ENCODE data around the gene RBM33. TPM values are rescaled to one million over a fixed set of nuclear protein-coding genes. Genes with fewer than 3 reads are reported as not detected.

Gene RBM33
- total and polyA plus RNA-seq, 4 experiments from 2014 or later, result 17.2 to 167 (median 113) TPM

- Mint-ChIP-seq H3K27me3 (no peaks in the 10 kb centered on the region), H3K9me3 (peaks cover 0 to 2% (median 0%) of the 10 kb centered on the region in 8 donors), H3K36me3 (peaks cover 40 to 41% of the 10 kb centered on the region in 2 donors), H3K4me1 (peaks cover 28 to 65% (median 43%) of the 10 kb centered on the region in 4 donors), H3K4me3 (no peak overlapping the region), H3K27ac (peak overlapping the region in 2 of 7 donors; percentile 34 to 42)
- intact Hi-C loops (cut with micrococcal nuclease), result no loop called here
- H3K4me1 ChIP-seq (ENCODE audit: insufficient read depth, low read length), result no peaks in the 10 kb centered on the region
- peaks cover 43% of the 10 kb centered on the region for H3K36me3 ChIP-seq (ENCODE audit: insufficient read depth, low read length)
- no peaks in the 10 kb centered on the region for H3K27me3 ChIP-seq (ENCODE audit: insufficient read depth, low read length)
- H3K4me3 ChIP-seq (ENCODE audit: low read length in 2 of 2), result no peak overlapping the region
- POLR2A ChIA-PET (ENCODE audit: partially characterized antibody), result interaction anchor here (1.6 kb wide), 1 partner anchor 10 kb away, joined by 3 read pairs; no protein-coding TSS in a partner anchor
- H3K9me3 ChIP-seq (ENCODE audit: control insufficient read depth in 1 of 2, low read length in 2 of 2), result no peaks in the 10 kb centered on the region
- no peak for DNase-seq
- CTCF ChIA-PET (ENCODE audit: partially characterized antibody), result interaction anchor here (1.1 to 1.6 kb wide), 2 partner anchors 50 to 118 kb away, joined by 4 to 5 read pairs; no protein-coding TSS in a partner anchor
- H3K27ac ChIP-seq (ENCODE audit: low read depth, low read length), result no peak overlapping the region
These were observed 72.7 kb downstream of the RBM33 start for GRCh38 chr7:155717010-155717744.

GRCh38 chr7:155721056-155721455 lies 76.6 kb downstream of the RBM33 start:
- Mint-ChIP-seq H3K9me3 (no peaks in the 10 kb centered on the region), H3K4me1 (peaks cover 12 to 44% (median 24%) of the 10 kb centered on the region in 4 donors), H3K27me3 (no peaks in the 10 kb centered on the region), H3K4me3 (no peak overlapping the region), H3K27ac (peak overlapping the region in 1 of 7 donors; percentile 42), H3K36me3 (peaks cover 21 to 60% of the 10 kb centered on the region in 2 donors)
- no peak for DNase-seq
- H3K9me3 ChIP-seq (ENCODE audit: control insufficient read depth in 1 of 2, low read length in 2 of 2), result no peaks in the 10 kb centered on the region
- peaks cover 41% of the 10 kb centered on the region for H3K36me3 ChIP-seq (ENCODE audit: insufficient read depth, low read length)
- ChIA-PET POLR2A (ENCODE audit: partially characterized antibody) (no interaction called here), CTCF (ENCODE audit: partially characterized antibody) (no interaction called here)
- H3K27ac ChIP-seq (ENCODE audit: low read depth, low read length), result no peak overlapping the region
- H3K4me1 ChIP-seq (ENCODE audit: insufficient read depth, low read length), result no peaks in the 10 kb centered on the region
- H3K4me3 ChIP-seq (ENCODE audit: low read length in 2 of 2), result no peak overlapping the region
- intact Hi-C loops (cut with micrococcal nuclease), result no loop called here
- H3K27me3 ChIP-seq (ENCODE audit: insufficient read depth, low read length), result no peaks in the 10 kb centered on the region

GRCh38 chr7:155722118-155722517 lies 77.7 kb downstream of the RBM33 start:
- H3K4me3 Mint-ChIP-seq, result no peak overlapping the region

GRCh38 chr7:155722936-155723335 lies 78.5 kb downstream of the RBM33 start:
- H3K27ac ChIP-seq (ENCODE audit: low read depth, low read length), result no peak overlapping the region
- CTCF ChIA-PET (ENCODE audit: partially characterized antibody), result interaction anchor here (3.4 kb wide), 1 partner anchor 124 kb away, joined by 10 read pairs; no protein-coding TSS in a partner anchor
- H3K4me3 ChIP-seq (ENCODE audit: low read length in 2 of 2), result no peak overlapping the region
- intact Hi-C loops (cut with micrococcal nuclease), result no loop called here
- H3K4me1 Mint-ChIP-seq, result peaks cover 11 to 39% (median 20%) of the 10 kb centered on the region in 4 donors
- H3K4me1 ChIP-seq (ENCODE audit: insufficient read depth, low read length), result no peaks in the 10 kb centered on the region
- H3K9me3 Mint-ChIP-seq, result no peaks in the 10 kb centered on the region
- no peak overlapping the region for H3K27ac Mint-ChIP-seq
- H3K9me3 ChIP-seq (ENCODE audit: control insufficient read depth in 1 of 2, low read length in 2 of 2), result no peaks in the 10 kb centered on the region
- POLR2A ChIA-PET (ENCODE audit: partially characterized antibody), result no interaction called here
- no peaks in the 10 kb centered on the region for H3K27me3 Mint-ChIP-seq
- no peak for DNase-seq
- H3K4me3 Mint-ChIP-seq, result no peak overlapping the region
- peaks cover 7 to 58% of the 10 kb centered on the region in 2 donors for H3K36me3 Mint-ChIP-seq
- H3K36me3 ChIP-seq (ENCODE audit: insufficient read depth, low read length), result peaks cover 36% of the 10 kb centered on the region
- no peaks in the 10 kb centered on the region for H3K27me3 ChIP-seq (ENCODE audit: insufficient read depth, low read length)

More at GRCh38 chr7:155722118-155722517, 77.7 kb downstream of the RBM33 start:
- no peaks in the 10 kb centered on the region for H3K9me3 ChIP-seq (ENCODE audit: control insufficient read depth in 1 of 2, low read length in 2 of 2)
- no peaks in the 10 kb centered on the region for H3K4me1 ChIP-seq (ENCODE audit: insufficient read depth, low read length)
- H3K36me3 ChIP-seq (ENCODE audit: insufficient read depth, low read length), result peaks cover 40% of the 10 kb centered on the region
- H3K36me3 Mint-ChIP-seq, result peaks cover 14 to 59% of the 10 kb centered on the region in 2 donors
- ChIA-PET CTCF (ENCODE audit: partially characterized antibody) (interaction anchor here (3.4 kb wide), 1 partner anchor 124 kb away, joined by 10 read pairs; no protein-coding TSS in a partner anchor), POLR2A (ENCODE audit: partially characterized antibody) (no interaction called here)
- H3K9me3 Mint-ChIP-seq, result no peaks in the 10 kb centered on the region
- no peak overlapping the region for H3K27ac ChIP-seq (ENCODE audit: low read depth, low read length)
- no peaks in the 10 kb centered on the region for H3K27me3 Mint-ChIP-seq
- no peak overlapping the region for H3K4me3 ChIP-seq (ENCODE audit: low read length in 2 of 2)
- DNase-seq, result no peak
- peaks cover 12 to 41% (median 23%) of the 10 kb centered on the region in 4 donors for H3K4me1 Mint-ChIP-seq
- no peaks in the 10 kb centered on the region for H3K27me3 ChIP-seq (ENCODE audit: insufficient read depth, low read length)
- peak overlapping the region in 2 of 7 donors; percentile 42 to 57 for H3K27ac Mint-ChIP-seq
- intact Hi-C loops (cut with micrococcal nuclease), result no loop called here

- H3K36me3 Mint-ChIP-seq, result peaks cover 17 to 62% of the 10 kb centered on the region in 2 donors
- H3K9me3 Mint-ChIP-seq, result no peaks in the 10 kb centered on the region
- H3K9me3 ChIP-seq (ENCODE audit: control insufficient read depth in 1 of 2, low read length in 2 of 2), result no peaks in the 10 kb centered on the region
- peaks cover 15 to 45% (median 22%) of the 10 kb centered on the region in 4 donors for H3K4me1 Mint-ChIP-seq
- H3K4me1 ChIP-seq (ENCODE audit: insufficient read depth, low read length), result no peaks in the 10 kb centered on the region
- H3K27ac Mint-ChIP-seq, result peak overlapping the region in 2 of 7 donors; percentile 8 to 68
- H3K27me3 ChIP-seq (ENCODE audit: insufficient read depth, low read length), result no peaks in the 10 kb centered on the region
- H3K4me3 ChIP-seq (ENCODE audit: low read length in 2 of 2), result no peak overlapping the region
- H3K27me3 Mint-ChIP-seq, result no peaks in the 10 kb centered on the region
- H3K27ac ChIP-seq (ENCODE audit: low read depth, low read length), result no peak overlapping the region
- POLR2A ChIA-PET (ENCODE audit: partially characterized antibody), result no interaction called here
- peaks cover 44% of the 10 kb centered on the region for H3K36me3 ChIP-seq (ENCODE audit: insufficient read depth, low read length)
- CTCF ChIA-PET (ENCODE audit: partially characterized antibody), result interaction anchor here (3.4 kb wide), 1 partner anchor 126 kb away, joined by 10 read pairs; no protein-coding TSS in a partner anchor
- intact Hi-C loops (cut with micrococcal nuclease), result no loop called here
- H3K4me3 Mint-ChIP-seq, result no peak overlapping the region
- no peak for DNase-seq
These were observed 80.0 kb downstream of the RBM33 start for GRCh38 chr7:155724327-155725005.

GRCh38 chr7:155725006-155725355 lies 80.5 kb downstream of the RBM33 start:
- POLR2A ChIA-PET (ENCODE audit: partially characterized antibody), result no interaction called here
- Mint-ChIP-seq H3K4me1 (peaks cover 18 to 48% (median 25%) of the 10 kb centered on the region in 4 donors), H3K4me3 (no peak overlapping the region), H3K27me3 (no peaks in the 10 kb centered on the region), H3K9me3 (no peaks in the 10 kb centered on the region), H3K27ac (peak overlapping the region in 3 of 7 donors; percentile 8 to 68 (median 13)), H3K36me3 (peaks cover 21 to 62% of the 10 kb centered on the region in 2 donors)
- intact Hi-C loops (cut with micrococcal nuclease), result no loop called here
- Histone ChIP-seq H3K9me3 (ENCODE audit: control insufficient read depth in 1 of 2, low read length in 2 of 2) (no peaks in the 10 kb centered on the region), H3K4me1 (ENCODE audit: insufficient read depth, low read length) (no peaks in the 10 kb centered on the region), H3K36me3 (ENCODE audit: insufficient read depth, low read length) (peaks cover 47% of the 10 kb centered on the region), H3K27me3 (ENCODE audit: insufficient read depth, low read length) (no peaks in the 10 kb centered on the region), H3K27ac (ENCODE audit: low read depth, low read length) (no peak overlapping the region), H3K4me3 (ENCODE audit: low read length in 2 of 2) (no peak overlapping the region)
- DNase-seq, result no peak
- CTCF ChIA-PET (ENCODE audit: partially characterized antibody), result interaction anchor here (3.4 kb wide), 1 partner anchor 126 kb away, joined by 10 read pairs; no protein-coding TSS in a partner anchor

- H3K36me3 Mint-ChIP-seq, result peaks cover 37 to 69% of the 10 kb centered on the region in 2 donors
These were observed 83.2 kb downstream of the RBM33 start for GRCh38 chr7:155727616-155728015.

More at GRCh38 chr7:155727616-155728015, 83.2 kb downstream of the RBM33 start:
- Histone ChIP-seq H3K9me3 (ENCODE audit: control insufficient read depth in 1 of 2, low read length in 2 of 2) (no peaks in the 10 kb centered on the region), H3K4me1 (ENCODE audit: insufficient read depth, low read length) (no peaks in the 10 kb centered on the region), H3K27ac (ENCODE audit: low read depth, low read length) (no peak overlapping the region), H3K4me3 (ENCODE audit: low read length in 2 of 2) (no peak overlapping the region), H3K36me3 (ENCODE audit: insufficient read depth, low read length) (peaks cover 55% of the 10 kb centered on the region), H3K27me3 (ENCODE audit: insufficient read depth, low read length) (no peaks in the 10 kb centered on the region)
- Mint-ChIP-seq H3K9me3 (no peaks in the 10 kb centered on the region), H3K4me3 (no peak overlapping the region), H3K27me3 (no peaks in the 10 kb centered on the region), H3K27ac (peak overlapping the region in 1 of 7 donors; percentile 23), H3K4me1 (peaks cover 24 to 53% (median 33%) of the 10 kb centered on the region in 4 donors)
- POLR2A ChIA-PET (ENCODE audit: partially characterized antibody), result interaction anchor here (1.2 kb wide), 1 partner anchor 11 kb away, joined by 3 read pairs; no protein-coding TSS in a partner anchor
- intact Hi-C loops (cut with micrococcal nuclease), result no loop called here
- DNase-seq, result no peak
- CTCF ChIA-PET (ENCODE audit: partially characterized antibody), result interaction anchor here (1.4 to 1.6 kb wide), 2 partner anchors 39 to 128 kb away, joined by 3 to 9 read pairs; no protein-coding TSS in a partner anchor
